NCI-H1048 (cell line): Measurements from ENCODE around the gene GMDS.

Experiments used
- DNase-seq: peaks from one replicate; lab custom pipeline; 2025; lab: John Stamatoyannopoulos, UW

Gene GMDS

GRCh38 chr6:1800845-1801244 is 444.6 kb downstream of the GMDS start:
- DNase-seq = no peak

- DNase-seq = no peak
These were observed 446.5 kb downstream of the GMDS start for GRCh38 chr6:1798965-1799325.

DNA sequence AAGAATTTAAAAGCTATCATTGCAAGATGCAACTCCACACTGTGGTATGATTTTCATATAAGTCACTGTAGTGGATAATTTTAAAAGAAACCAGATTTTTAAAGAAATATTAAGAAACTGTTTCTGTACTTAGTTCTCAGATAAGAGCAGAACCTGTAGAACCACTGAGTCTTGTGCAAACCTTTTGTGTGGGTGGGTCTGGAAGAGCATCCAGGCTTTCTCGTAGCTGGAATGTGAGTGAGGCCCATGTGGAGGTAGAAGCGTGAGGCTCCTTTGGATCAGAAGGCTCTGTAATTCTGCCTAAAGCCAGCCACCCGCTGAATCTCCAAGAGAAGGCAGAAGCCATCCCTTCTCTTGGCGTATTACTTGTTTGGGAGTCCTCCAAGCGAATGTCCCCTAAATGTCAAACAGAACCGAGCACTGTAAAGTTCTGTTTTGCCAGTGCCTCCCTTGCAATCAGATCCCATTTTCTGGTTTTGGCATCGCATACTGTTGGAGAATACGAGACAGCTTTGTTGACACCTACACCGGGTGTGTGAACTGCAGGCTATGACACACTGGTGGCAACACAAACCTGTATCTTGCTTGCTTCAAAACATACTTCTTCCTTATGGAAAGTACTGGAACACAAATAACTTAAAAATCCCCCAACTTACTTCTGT is 447.0 kb downstream of the GMDS start:
- DNase-seq = no peak

DNA sequence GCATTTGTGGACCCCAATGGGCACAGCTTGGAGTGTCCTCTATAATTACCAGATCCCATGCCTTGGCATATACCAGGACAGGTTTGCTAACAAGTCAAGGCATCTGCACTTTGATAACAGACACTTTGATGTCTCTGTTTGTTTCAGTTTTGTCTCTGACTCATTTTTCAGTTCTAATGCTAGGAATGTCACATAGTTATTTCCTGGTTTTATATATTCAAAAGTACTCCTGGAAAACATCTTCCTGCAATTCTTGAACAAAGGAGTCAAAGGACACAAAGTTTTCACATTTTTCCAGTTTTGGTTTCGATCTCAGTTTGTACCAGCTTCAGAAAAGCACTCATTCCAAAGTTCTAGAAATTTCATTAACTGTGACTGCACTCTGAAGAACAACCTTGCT is 447.6 kb downstream of the GMDS start:
- DNase-seq = no peak

GRCh38 chr6:1796706-1797529 is 448.5 kb downstream of the GMDS start:
- DNase-seq = no peak

DNA sequence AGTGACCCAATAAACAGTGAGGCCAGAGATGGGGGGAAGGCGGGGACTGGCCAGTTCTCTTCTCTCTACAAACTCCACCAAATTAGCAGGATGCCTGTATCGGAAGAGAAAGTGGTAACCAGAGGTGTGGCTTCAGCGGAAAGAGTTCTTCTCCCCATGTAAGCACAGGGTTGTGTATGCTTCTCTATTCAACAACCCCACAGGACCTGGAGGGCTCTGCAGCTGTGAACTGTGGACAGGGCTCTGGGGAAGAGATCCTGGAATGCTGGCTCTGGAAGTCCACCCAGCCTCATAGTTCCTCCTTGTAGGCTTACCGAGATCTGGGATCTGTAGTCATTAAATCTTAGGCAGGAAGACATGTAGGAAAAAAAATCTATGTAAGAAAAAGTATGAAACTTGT is 449.5 kb downstream of the GMDS start:
- no peak for DNase-seq

- no peak for DNase-seq
These were observed 452.4 kb downstream of the GMDS start for GRCh38 chr6:1792989-1793388.

GRCh38 chr6:1790684-1791083 is 454.7 kb downstream of the GMDS start:
- DNase-seq = no peak

DNA sequence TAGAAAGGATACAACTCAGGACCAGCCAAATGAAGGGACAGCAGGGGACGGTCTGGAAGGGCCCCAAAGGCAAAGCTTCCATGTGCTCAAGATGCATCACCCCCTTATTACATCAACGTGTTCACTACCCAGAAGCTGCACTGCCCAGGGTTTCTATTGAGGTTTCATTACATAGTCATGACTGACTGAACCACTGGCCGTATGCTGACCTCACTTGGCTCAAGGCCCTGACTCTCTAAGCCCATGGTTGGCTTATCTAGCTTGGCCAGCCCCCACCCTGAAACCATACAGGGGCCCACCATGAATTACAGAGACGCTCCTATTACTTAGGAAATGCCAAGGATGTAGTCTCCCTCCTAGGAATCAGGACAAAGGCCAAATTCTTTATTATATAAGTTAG is 456.3 kb downstream of the GMDS start:
- DNase-seq = no peak

DNA sequence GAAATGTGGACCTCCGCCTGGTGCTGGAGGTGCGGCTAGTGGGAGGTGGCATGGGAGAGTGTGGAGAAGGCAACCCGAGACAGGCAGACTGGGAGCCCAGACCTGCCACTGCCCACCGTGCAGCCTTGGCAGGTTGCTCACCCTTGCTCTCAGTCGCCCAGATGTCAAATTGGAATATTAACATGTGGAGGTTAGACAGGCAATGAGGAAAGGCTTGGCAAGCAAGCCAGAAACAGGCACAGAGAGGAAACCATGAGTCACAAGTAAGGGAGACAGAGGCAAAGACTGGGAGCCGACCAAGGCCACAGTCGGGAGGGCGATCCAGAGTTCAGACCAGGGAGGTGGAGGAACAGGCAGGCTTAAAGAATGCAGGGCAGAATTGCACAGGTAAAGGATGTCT is 457.5 kb downstream of the GMDS start:
- no peak for DNase-seq

GRCh38 chr6:1786455-1787453 is 458.7 kb downstream of the GMDS start:
- DNase-seq = no peak

GRCh38 chr6:1784422-1784884 is 461.0 kb downstream of the GMDS start:
- DNase-seq = no peak

DNA sequence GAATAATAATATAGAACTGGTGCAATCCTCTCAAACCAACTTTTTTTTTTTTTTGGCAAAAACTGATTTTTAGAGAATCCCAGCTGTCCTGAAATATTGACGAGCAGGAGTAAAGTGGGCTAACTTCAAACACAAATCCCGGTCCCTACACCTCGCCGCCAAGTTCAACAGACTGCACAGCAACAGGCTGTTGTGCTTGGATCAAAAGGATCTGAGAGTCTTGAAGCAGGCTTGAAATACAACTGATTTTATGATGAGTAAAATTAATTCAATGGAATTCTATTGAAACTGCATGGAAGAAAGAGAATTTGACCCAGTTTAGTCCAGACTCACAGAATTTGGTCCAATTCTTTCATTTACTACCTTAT is 463.6 kb downstream of the GMDS start:
- DNase-seq = no peak

- no peak for DNase-seq
These were observed 464.1 kb downstream of the GMDS start for GRCh38 chr6:1781152-1781816.

DNA sequence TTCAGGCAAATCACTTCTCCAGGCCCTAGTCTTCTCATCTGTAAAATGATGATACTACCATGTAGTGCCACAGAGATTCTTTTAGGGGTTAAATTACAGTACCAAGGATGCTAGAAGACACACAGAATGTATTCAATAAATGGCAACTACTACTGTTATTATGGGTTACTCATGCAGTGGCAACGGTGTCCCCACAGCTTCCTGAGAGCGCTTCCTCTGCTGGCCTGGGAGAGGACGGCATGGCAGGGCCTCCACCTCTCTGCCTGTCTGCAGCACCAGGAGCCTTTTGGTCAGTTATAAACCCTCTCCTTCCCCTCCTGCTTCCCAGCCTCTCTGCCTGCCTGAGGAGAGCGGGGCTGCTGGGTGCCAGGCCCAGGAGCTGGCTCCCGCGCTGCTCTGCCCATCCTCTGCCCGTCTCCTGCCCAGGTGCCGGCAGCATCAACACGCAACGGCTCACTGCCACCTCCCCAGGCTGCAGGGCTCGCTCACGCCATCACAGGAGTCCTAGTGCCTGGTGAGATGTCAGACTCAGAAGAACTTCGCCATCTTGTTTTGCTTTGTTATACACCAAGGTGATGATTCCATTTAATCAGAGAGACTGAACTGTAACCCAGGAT is 465.0 kb downstream of the GMDS start:
- no peak for DNase-seq

DNA sequence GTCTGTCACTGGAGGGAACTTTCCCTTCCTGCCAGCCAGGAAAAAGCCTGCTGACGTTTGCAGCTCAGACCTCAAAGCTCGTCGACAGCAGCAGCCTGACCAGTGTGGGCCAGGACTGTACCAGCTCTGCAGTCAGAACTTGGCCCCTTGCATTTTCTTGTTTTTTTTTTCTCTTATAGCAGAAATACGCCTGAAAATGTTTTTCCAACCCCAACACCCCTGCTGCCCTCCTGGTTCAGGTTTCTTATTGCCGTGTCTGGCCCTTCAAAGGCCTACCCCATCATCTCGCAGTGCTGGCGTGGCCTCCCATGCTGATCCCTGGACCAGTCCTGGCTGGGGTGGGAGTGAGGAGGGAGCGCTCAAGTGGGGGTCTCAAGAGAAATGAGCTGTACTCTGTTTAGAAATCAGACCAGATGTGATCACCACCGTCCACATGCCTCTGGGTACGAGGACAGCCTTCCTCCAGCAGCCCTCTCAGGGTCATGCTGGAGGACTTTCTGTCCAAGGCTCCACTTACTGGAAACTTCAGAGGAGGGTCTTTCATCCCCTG is 466.6 kb downstream of the GMDS start:
- no peak for DNase-seq

DNA sequence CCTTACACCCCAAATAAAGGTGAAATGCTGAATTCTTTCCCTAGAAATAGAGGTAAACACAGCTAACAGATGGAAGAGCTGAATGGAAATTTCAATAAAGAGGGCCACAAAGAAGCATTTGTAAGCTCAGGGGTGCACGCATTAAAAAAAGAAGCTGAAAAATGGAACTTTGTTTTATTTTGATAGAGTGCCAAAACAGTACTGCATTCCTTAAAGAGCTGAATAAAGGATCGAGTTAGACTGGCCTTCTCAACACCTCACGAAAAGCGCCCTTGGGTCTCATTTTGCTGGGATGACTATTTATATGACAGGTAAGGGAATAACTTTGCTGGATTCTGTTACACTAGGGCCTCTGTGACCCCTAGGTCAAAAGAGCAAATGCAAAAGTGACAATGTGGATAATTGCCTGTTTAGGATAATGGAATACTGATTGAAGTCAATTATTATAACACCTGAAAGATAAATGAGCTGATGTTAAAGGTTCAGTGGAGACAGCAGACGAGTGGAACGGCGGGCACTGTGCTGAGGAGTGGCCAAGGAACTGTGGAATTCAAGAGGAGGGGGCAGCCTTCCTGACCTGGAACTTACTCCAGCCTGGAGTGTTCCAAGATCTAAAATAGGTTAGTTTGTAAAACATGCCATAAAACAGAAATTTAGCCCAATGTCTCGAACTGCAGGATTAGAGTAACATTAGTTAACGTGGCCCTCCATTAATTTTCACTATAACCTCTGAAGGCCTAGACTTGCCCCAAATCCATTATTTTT is 467.3 kb downstream of the GMDS start:
- DNase-seq = no peak

GRCh38 chr6:1775441-1775840 is 470.0 kb downstream of the GMDS start:
- DNase-seq = no peak

GRCh38 chr6:1774226-1774915 is 471.0 kb downstream of the GMDS start:
- no peak for DNase-seq

- no peak for DNase-seq
These were observed 471.7 kb downstream of the GMDS start for GRCh38 chr6:1773700-1774099.
